A673 (cell line): ENCODE data around the gene WHRN. TPM values are rescaled to one million over a fixed set of nuclear protein-coding genes. Genes with fewer than 3 reads are reported as not detected.

Source experiments
- BruUV-seq: library from RNA; stranded (reverse); fragments of 400-500 nt; replicated peaks from 2 replicates; lab custom pipeline; 2021; lab: Mats Ljungman, UMichigan
- CTCF ChIA-PET: fragments of 300-600 bp; sonication (Branson Sonifier 250); formaldehyde crosslinking; loops from one replicate; lab custom pipeline; 2022; ENCODE audit warnings: antibody characterized with exemption; lab: Charles Lee
- POLR2A ChIA-PET: fragments of 300-600 bp; sonication (Branson Sonifier 250); formaldehyde crosslinking; loops from one replicate; lab custom pipeline; 2022; ENCODE audit warnings: antibody characterized with exemption; ENCODE audit not compliant: low non-redundant PET; lab: Charles Lee
- DNase-seq: peaks from one replicate; pipeline ENCODE4 v3.0.0-alpha.2; 2015; ENCODE audit warnings: low spot score
- H3K27ac ChIP-seq: fragments of 200-600 bp; sonication (generic); 2 replicates; pipeline ENCODE4 v1.5.1; 2016; ENCODE audit warnings: mixed run types, low read depth, mild to moderate bottlenecking, mixed read lengths, antibody characterized with exemption, low read length; ENCODE audit not compliant: poor library complexity, severe bottlenecking
- H3K27me3 ChIP-seq: fragments of 200-600 bp; sonication (generic); replicated peaks from 2 replicates; pipeline ENCODE4 v1.6.1; 2017; ENCODE audit warnings: mixed run types, low read depth, mild to moderate bottlenecking, mixed read lengths, antibody characterized with exemption, low read length; ENCODE audit not compliant: insufficient read depth, poor library complexity
- H3K36me3 ChIP-seq: fragments of 200-600 bp; sonication (generic); 2 replicates; pipeline ENCODE4 v1.6.1; 2016; ENCODE audit warnings: mixed run types, mild to moderate bottlenecking, mixed read lengths, antibody characterized with exemption, low read length; ENCODE audit not compliant: insufficient read depth, poor library complexity, severe bottlenecking
- H3K4me1 ChIP-seq: fragments of 200-600 bp; sonication (generic); 2 replicates; pipeline ENCODE4 v1.6.1; 2017; ENCODE audit warnings: mixed run types, mild to moderate bottlenecking, mixed read lengths, antibody characterized with exemption, low read length; ENCODE audit not compliant: insufficient read depth, poor library complexity, severe bottlenecking
- H3K4me3 ChIP-seq: fragments of 200-600 bp; sonication (generic); 2 replicates; pipeline ENCODE4 v1.5.1; 2016; ENCODE audit warnings: low read depth, mixed run types, mild to moderate bottlenecking, mixed read lengths, low read length; ENCODE audit not compliant: poor library complexity, severe bottlenecking
- H3K9me3 ChIP-seq: fragments of 200-600 bp; sonication (generic); 2 replicates; pipeline ENCODE4 v1.6.1; 2016; ENCODE audit warnings: mixed run types, low read depth, mild to moderate bottlenecking, mixed read lengths, antibody characterized with exemption, low read length; ENCODE audit not compliant: poor library complexity, severe bottlenecking
- CTCF ChIP-seq: fragments of 300-800, 200-600 bp; sonication (generic); conservative IDR thresholded peaks from 2 replicates; pipeline ENCODE4 v1.5.1; 2017; ENCODE audit warnings: low read depth, mild to moderate bottlenecking, antibody characterized with exemption, low read length, moderate library complexity, mixed read lengths
- EZH2 ChIP-seq: fragments of 200-600 bp; sonication (generic); IDR thresholded peaks from 2 replicates; pipeline ENCODE4 v1.6.1; 2017; ENCODE audit warnings: borderline replicate concordance, low read depth, mild to moderate bottlenecking, mixed read lengths, antibody characterized with exemption, low read length; ENCODE audit not compliant: poor library complexity, severe bottlenecking
- intact Hi-C: fragments of 100-400 bp; cut with micrococcal nuclease; formaldehyde crosslinking; loops from one replicate; pipeline ENCODE4 v1.10.0; 2022; ENCODE audit not compliant: unreplicated experiment
- total RNA-seq: library from RNA; stranded (reverse); gene quantifications from 2 replicates; pipeline ENCODE4 v1.2.3, GENCODE V29; 2021

WHRN gene
- total RNA-seq, 1 experiment from 2014 or later, result 9.1 TPM

DNA sequence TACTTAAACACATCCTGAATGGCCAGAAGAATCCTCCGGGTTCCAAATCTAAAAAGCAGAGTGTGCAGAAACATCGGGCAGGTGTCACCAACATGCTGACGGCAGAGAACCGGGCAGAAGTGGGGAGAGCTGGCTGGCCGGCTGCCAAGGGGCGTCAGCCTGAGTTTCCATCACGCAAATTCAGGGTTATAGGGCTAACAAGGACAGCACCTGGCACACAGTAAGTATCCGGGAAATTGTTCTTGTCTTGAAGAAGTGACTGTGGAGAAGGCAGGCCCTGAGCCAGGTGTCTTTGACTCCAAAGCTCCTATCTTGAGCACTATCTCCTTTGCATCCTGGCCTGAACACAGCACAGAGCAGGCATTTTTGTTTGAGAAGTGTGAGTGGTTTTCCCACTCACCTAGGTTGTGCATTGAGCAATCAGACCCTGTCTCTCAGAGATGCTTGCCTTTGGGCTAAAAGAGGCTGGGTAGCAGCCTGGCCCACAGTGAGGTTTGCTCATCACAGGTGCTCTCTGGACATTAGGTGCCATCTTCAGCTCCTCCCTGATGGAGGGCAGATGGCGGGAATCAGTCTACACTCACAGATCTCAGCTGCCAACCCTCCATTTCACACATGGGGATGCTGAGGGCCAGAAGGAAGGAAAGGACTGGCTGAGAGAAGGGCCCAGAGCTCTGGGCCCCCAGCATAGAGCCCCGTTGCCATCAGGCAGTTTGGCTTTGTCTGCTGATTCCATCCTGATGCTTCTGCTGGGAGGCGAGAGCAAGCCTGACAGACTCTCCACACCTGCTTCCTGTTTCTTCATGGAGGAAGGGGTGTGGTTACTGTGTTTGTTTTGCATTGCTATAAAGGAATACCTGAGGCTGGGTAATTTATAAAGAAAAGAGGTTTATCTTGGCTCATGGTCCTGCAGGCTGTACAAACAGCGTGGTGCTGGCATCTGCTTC lies 52.8 kb downstream of the WHRN start:
- H3K4me3 ChIP-seq, result no peak overlapping the region
- no peak for DNase-seq
- intact Hi-C loops, result no loop called here
- TF ChIP-seq CTCF (no peak), EZH2 (no peak)
- BruUV-seq, result no TSS peak
- H3K9me3 ChIP-seq, result no peaks in the 10 kb centered on the region
- H3K27me3 ChIP-seq, result no peaks in the 10 kb centered on the region
- H3K27ac ChIP-seq, result no peak overlapping the region
- no peaks in the 10 kb centered on the region for H3K4me1 ChIP-seq
- ChIA-PET CTCF (no interaction called here), POLR2A (no interaction called here)
- H3K36me3 ChIP-seq, result no peaks in the 10 kb centered on the region

GRCh38 chr9:114451707-114452031 lies 53.6 kb downstream of the WHRN start:
- ChIA-PET POLR2A (no interaction called here), CTCF (no interaction called here)
- BruUV-seq, result no TSS peak
- TF ChIP-seq EZH2, result no peak
- TF ChIP-seq CTCF, result no peak
- H3K27ac ChIP-seq, result no peak overlapping the region
- H3K4me3 ChIP-seq, result no peak overlapping the region
- no peaks in the 10 kb centered on the region for H3K27me3 ChIP-seq
- H3K9me3 ChIP-seq, result no peaks in the 10 kb centered on the region
- no peaks in the 10 kb centered on the region for H3K36me3 ChIP-seq
- intact Hi-C loops, result no loop called here
- DNase-seq, result no peak
- no peaks in the 10 kb centered on the region for H3K4me1 ChIP-seq

GRCh38 chr9:114450833-114451706 lies 54.2 kb downstream of the WHRN start:
- DNase-seq, result no peak
- Histone ChIP-seq H3K27me3 (no peaks in the 10 kb centered on the region), H3K27ac (no peak overlapping the region), H3K4me3 (no peak overlapping the region), H3K4me1 (no peaks in the 10 kb centered on the region), H3K9me3 (no peaks in the 10 kb centered on the region), H3K36me3 (no peaks in the 10 kb centered on the region)
- no peak for TF ChIP-seq EZH2
- no peak for TF ChIP-seq CTCF
- POLR2A ChIA-PET, result no interaction called here
- CTCF ChIA-PET, result no interaction called here
- intact Hi-C loops, result no loop called here
- no TSS peak for BruUV-seq
